DOHH2 (cell line): Measurements from ENCODE around the gene MUC13.

ENCODE experiments used
- CTCF ChIP-seq: fragments of 200-600 bp; sonication (generic); IDR thresholded peaks from one replicate; pipeline ENCODE4 v1.5.1; 2014; ENCODE audit warnings: antibody characterized with exemption, mild to moderate bottlenecking, low read depth, low read length; ENCODE audit not compliant: poor library complexity, severe bottlenecking
- EZH2phosphoT487 ChIP-seq: fragments of 200-600 bp; sonication (generic); IDR thresholded peaks from 2 replicates; pipeline ENCODE4 v1.6.1; 2017; ENCODE audit warnings: borderline replicate concordance, mild to moderate bottlenecking, antibody characterized with exemption, low read length, moderate library complexity, mixed read lengths

DNA sequence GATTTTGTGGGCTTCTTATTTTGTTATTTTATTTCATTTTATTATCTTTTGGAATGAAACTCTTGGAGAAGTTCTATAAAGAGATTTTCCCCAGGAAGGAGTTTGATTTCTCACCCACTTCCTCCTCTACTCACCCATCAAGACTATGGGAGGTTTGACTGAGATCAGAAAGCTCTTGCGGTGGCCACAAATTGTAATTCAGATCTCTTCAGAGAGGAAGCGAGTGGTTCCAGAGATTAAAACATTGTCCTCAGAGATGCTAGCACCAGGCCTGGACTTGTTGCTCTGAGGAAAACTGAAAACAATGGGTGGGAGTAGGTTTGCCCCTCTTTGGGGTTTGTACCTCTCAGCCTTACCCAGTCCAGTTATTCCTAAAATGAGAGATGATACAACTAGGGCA is 8.1 kb upstream of the MUC13 start:
- TF ChIP-seq CTCF (no peak), EZH2phosphoT487 (no peak)
